Trophoblast cell (in vitro differentiated cells and primary cell): ENCODE data around the gene CORO2A.
"Not testable (repeated sequence)": the region's sequence is repeated elsewhere in the genome, so short reads cannot be mapped to it uniquely, and the experiment has no call there.

ENCODE experiments used
- DNase-seq, 2 donors: peaks; one replicate each; pipeline ENCODE4 v3.0.0-alpha.2; 2016
- H2AFZ ChIP-seq: 2 replicates; pipeline ENCODE4 v1.6.1; 2013; ENCODE audit warnings: low read length, moderate library complexity, mild to moderate bottlenecking; ENCODE audit not compliant: insufficient read depth, poor library complexity
- H2AK5ac ChIP-seq: 2 replicates; pipeline ENCODE4 v1.6.1; 2013; ENCODE audit warnings: mild to moderate bottlenecking, low read length
- H2BK120ac ChIP-seq: 2 replicates; pipeline ENCODE4 v1.6.1; 2013; ENCODE audit warnings: low read length, mild to moderate bottlenecking, moderate library complexity; ENCODE audit not compliant: insufficient read depth, poor library complexity
- H2BK12ac ChIP-seq: 2 replicates; pipeline ENCODE4 v1.6.1; 2013; ENCODE audit warnings: mild to moderate bottlenecking, low read length, moderate library complexity
- H2BK5ac ChIP-seq: 2 replicates; pipeline ENCODE4 v1.6.1; 2013; ENCODE audit warnings: low read length, low read depth, moderate library complexity, mild to moderate bottlenecking; ENCODE audit not compliant: poor library complexity
- H3K14ac ChIP-seq: 2 replicates; pipeline ENCODE4 v1.6.1; 2013; ENCODE audit warnings: mild to moderate bottlenecking, low read length
- H3K18ac ChIP-seq: 2 replicates; pipeline ENCODE4 v1.6.1; 2013; ENCODE audit warnings: mild to moderate bottlenecking, low read length
- H3K23ac ChIP-seq: 2 replicates; pipeline ENCODE4 v1.6.1; 2013; ENCODE audit warnings: low read length
- H3K27ac ChIP-seq: 2 replicates; pipeline ENCODE4 v1.5.1; 2013; ENCODE audit warnings: low read depth, mild to moderate bottlenecking, inconsistent platforms, low read length, moderate library complexity
- H3K27me3 ChIP-seq: 2 replicates; pipeline ENCODE4 v1.6.1; 2013; ENCODE audit warnings: inconsistent platforms, mild to moderate bottlenecking, low read length, moderate library complexity; ENCODE audit not compliant: insufficient read depth
- H3K36me3 ChIP-seq, 2 experiments: 1 replicate in 1 of 2; 2 replicates in 1 of 2; pipeline ENCODE4 v1.6.1; 2013; ENCODE audit warnings: low read length in 2 of 2, mild to moderate bottlenecking in 2 of 2, moderate library complexity in 1 of 2; ENCODE audit not compliant: insufficient read depth in 2 of 2, control insufficient read depth in 1 of 2
- H3K4ac ChIP-seq: 2 replicates; pipeline ENCODE4 v1.6.1; 2013; ENCODE audit warnings: low read depth, mild to moderate bottlenecking, low read length, moderate library complexity
- H3K4me1 ChIP-seq, 2 experiments: 1 replicate in 1 of 2; 2 replicates in 1 of 2; pipeline ENCODE4 v1.6.1; 2013; ENCODE audit warnings: low read length in 2 of 2, mild to moderate bottlenecking in 2 of 2, moderate library complexity in 1 of 2; ENCODE audit not compliant: insufficient read depth in 2 of 2, control insufficient read depth in 1 of 2
- H3K4me2 ChIP-seq: 2 replicates; pipeline ENCODE4 v1.6.1; 2013; ENCODE audit warnings: inconsistent platforms, mild to moderate bottlenecking, low read length, moderate library complexity
- H3K4me3 ChIP-seq: 2 replicates; pipeline ENCODE4 v1.5.1; 2013; ENCODE audit warnings: mild to moderate bottlenecking, low read depth, low read length, inconsistent platforms
- H3K79me1 ChIP-seq: one replicate; pipeline ENCODE4 v1.6.1; 2013; ENCODE audit warnings: low read length
- H3K79me2 ChIP-seq: 2 replicates; pipeline ENCODE4 v1.6.1; 2013; ENCODE audit warnings: low read length, mild to moderate bottlenecking; ENCODE audit not compliant: control insufficient read depth, insufficient read depth, poor library complexity
- H3K9ac ChIP-seq: 2 replicates; pipeline ENCODE4 v1.6.1; 2013; ENCODE audit warnings: mild to moderate bottlenecking, low read length
- H3K9me3 ChIP-seq: 2 replicates; pipeline ENCODE4 v1.6.1; 2013; ENCODE audit warnings: low read depth, mild to moderate bottlenecking, control low read depth, inconsistent platforms, low read length; ENCODE audit not compliant: insufficient read depth
- H4K12ac ChIP-seq: 2 replicates; pipeline ENCODE4 v1.6.1; 2013; ENCODE audit warnings: low read depth, mild to moderate bottlenecking, low read length, moderate library complexity
- H4K8ac ChIP-seq: 2 replicates; pipeline ENCODE4 v1.6.1; 2013; ENCODE audit warnings: low read depth, mild to moderate bottlenecking, low read length, moderate library complexity
- H4K91ac ChIP-seq: one replicate; pipeline ENCODE4 v1.6.1; 2013; ENCODE audit warnings: low read depth, mild to moderate bottlenecking, low read length, moderate library complexity
- WGBS: extraction: QIAGEN DNeasy Blood & Tissue Kit; methylation state at CpG from one replicate; pipeline ENCODE4 v1.1.7; 2013; ENCODE audit warnings: missing lambda C conversion rate; ENCODE audit not compliant: insufficient read length, insufficient coverage; ENCODE audit errors: extremely low coverage; 5-methylcytosine and 5-hydroxymethylcytosine counted together

The CORO2A gene

DNA sequence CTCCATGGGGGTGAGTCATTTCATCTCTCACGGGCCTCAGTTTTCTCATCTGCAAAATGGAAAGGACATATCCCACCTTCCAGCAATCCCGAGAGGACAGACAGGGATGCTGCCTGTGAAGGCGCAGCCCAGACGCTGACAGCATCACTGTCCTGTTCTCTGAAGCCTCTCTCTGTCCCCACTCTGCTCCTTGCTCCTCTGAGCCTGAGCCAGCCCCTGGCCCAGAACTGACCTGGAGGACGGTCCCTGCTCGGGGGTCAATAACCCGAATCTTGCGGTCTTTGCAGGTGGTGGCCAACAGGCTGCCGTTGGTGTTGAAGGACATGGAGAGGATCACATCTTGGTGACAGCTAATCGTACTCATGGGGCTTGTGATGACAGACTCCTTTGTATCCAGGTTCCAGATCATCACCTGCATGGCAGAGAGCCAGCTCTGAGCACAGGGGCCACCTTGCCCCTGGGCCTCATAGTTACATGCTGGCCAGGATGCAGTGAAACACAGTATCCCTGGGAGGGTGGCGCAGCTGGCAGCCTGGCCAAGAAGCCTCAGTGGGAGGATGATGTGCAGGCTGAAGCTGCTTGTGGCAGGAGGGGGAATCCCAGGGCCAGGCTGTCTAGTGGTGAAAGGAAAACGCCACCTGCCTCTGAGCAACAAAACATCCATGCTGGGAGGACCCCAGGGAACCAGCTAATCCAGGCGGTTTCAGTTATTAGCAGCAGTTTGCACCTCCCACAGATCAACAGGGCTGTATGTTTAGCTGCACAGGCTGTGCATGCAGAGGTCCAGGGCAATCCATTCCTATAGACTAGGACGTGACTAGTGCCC is 59.4 kb downstream of the CORO2A start:
- WGBS, result no CpG with 5 or more reads among the region's 14 CpGs
- Histone ChIP-seq H2AFZ (no peak overlapping the region), H2BK12ac (no peak overlapping the region), H3K23ac (no peak overlapping the region), H3K4me1 (no peaks in the 10 kb centered on the region), H4K12ac (no peak overlapping the region), H3K4ac (no peak overlapping the region), H3K27ac (no peak overlapping the region), H3K27me3 (no peaks in the 10 kb centered on the region), H3K79me2 (no peaks in the 10 kb centered on the region), H3K9me3 (peaks cover 2% of the 10 kb centered on the region), H3K79me1 (no peaks in the 10 kb centered on the region), H3K14ac (no peak overlapping the region), H4K8ac (no peak overlapping the region), H3K4me2 (no peak overlapping the region), H3K9ac (peak overlapping the region; percentile 30), H3K18ac (no peak overlapping the region), H3K4me3 (no peak overlapping the region), H4K91ac (no peak overlapping the region), H2AK5ac (no peak overlapping the region), H3K36me3 (peaks cover 72 to 88% of the 10 kb centered on the region in 2 experiments), H2BK5ac (no peak overlapping the region), H2BK120ac (no peak overlapping the region)
- DNase-seq, result no peak

DNA sequence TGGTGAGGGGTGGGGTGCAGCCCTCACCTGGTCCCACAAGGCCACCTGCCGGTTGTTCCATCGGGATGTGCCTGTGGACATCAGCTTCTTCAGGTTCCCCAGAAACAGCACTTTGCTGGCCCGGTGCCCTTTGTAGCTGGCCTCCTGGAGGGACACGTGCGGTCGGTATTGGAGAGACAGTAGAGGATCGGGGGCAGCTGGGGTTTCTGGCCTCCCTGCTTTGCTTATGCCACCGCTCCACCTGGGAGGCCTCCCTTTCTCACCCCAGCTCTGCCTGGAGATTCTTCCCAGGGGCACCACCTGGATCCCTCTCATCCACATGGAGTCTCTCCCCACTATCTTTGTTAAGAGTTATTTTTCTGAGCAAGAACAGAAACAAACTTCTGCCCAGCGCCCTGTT is 60.3 kb downstream of the CORO2A start:
- H3K79me2 ChIP-seq, result no peaks in the 10 kb centered on the region
- H4K12ac ChIP-seq, result no peak overlapping the region
- peaks cover 72 to 85% of the 10 kb centered on the region in 2 experiments for H3K36me3 ChIP-seq
- H3K4ac ChIP-seq, result no peak overlapping the region
- no peak overlapping the region for H4K91ac ChIP-seq
- H2AFZ ChIP-seq, result no peak overlapping the region
- H3K23ac ChIP-seq, result no peak overlapping the region
- H3K79me1 ChIP-seq, result no peaks in the 10 kb centered on the region
- H3K27ac ChIP-seq, result no peak overlapping the region
- WGBS, result no CpG with 5 or more reads among the region's 9 CpGs
- no peak overlapping the region for H4K8ac ChIP-seq
- H3K18ac ChIP-seq, result no peak overlapping the region
- no peak overlapping the region for H3K4me3 ChIP-seq
- DNase-seq, result no peak
- H2BK120ac ChIP-seq, result no peak overlapping the region
- no peak overlapping the region for H2BK5ac ChIP-seq
- no peaks in the 10 kb centered on the region for H3K27me3 ChIP-seq
- peaks cover 2% of the 10 kb centered on the region for H3K9me3 ChIP-seq
- no peaks in the 10 kb centered on the region for H3K4me1 ChIP-seq
- H2BK12ac ChIP-seq, result no peak overlapping the region
- no peak overlapping the region for H3K4me2 ChIP-seq
- H3K9ac ChIP-seq, result no peak overlapping the region
- H3K14ac ChIP-seq, result no peak overlapping the region
- no peak overlapping the region for H2AK5ac ChIP-seq

GRCh38 chr9:98130576-98131228 is 61.7 kb downstream of the CORO2A start:
- Histone ChIP-seq H3K79me2 (no peaks in the 10 kb centered on the region), H3K18ac (no peak overlapping the region), H3K36me3 (peaks cover 78 to 87% of the 10 kb centered on the region in 2 experiments), H3K9ac (no peak overlapping the region), H3K4ac (no peak overlapping the region), H3K14ac (no peak overlapping the region), H2BK5ac (no peak overlapping the region), H2AK5ac (no peak overlapping the region), H3K27ac (no peak overlapping the region), H3K4me1 (no peaks in the 10 kb centered on the region), H3K9me3 (peaks cover 2% of the 10 kb centered on the region), H2AFZ (no peak overlapping the region), H4K91ac (no peak overlapping the region), H3K79me1 (no peaks in the 10 kb centered on the region), H4K8ac (no peak overlapping the region), H3K4me3 (no peak overlapping the region), H2BK12ac (no peak overlapping the region), H2BK120ac (no peak overlapping the region), H3K27me3 (no peaks in the 10 kb centered on the region), H4K12ac (no peak overlapping the region), H3K23ac (no peak overlapping the region), H3K4me2 (no peak overlapping the region)
- DNase-seq, result no peak
- WGBS, result no CpG with 5 or more reads among the region's 13 CpGs

- no CpG with 5 or more reads among the region's 4 CpGs for WGBS
- not testable (repeated sequence) for DNase-seq, H3K27me3 ChIP-seq, H4K8ac ChIP-seq, H3K4me2 ChIP-seq, H3K9me3 ChIP-seq, H2BK5ac ChIP-seq, H2BK120ac ChIP-seq, H2BK12ac ChIP-seq, H3K9ac ChIP-seq, H3K4me1 ChIP-seq, H3K23ac ChIP-seq, H3K18ac ChIP-seq, H4K91ac ChIP-seq, H4K12ac ChIP-seq, H2AK5ac ChIP-seq, H3K79me2 ChIP-seq, H3K4me3 ChIP-seq, H3K4ac ChIP-seq, H3K79me1 ChIP-seq, H3K27ac ChIP-seq, H3K14ac ChIP-seq, H2AFZ ChIP-seq
- H3K36me3 ChIP-seq, result peaks cover 77 to 85% of the 10 kb centered on the region in 2 experiments
Observed at GRCh38 chr9:98130060-98130459, 62.4 kb downstream of the CORO2A start.
